RWPE1 (cell line): ENCODE data around the gene WWOX.

ENCODE experiments used
- CTCF ChIA-PET: fragments of 350-600 bp; sonication (Branson Sonifier 250); formaldehyde crosslinking; extraction: SDS; loops from one replicate; lab custom pipeline; 2021; lab: Yijun Ruan, JAX
- POLR2A ChIA-PET: fragments of 400-600 bp; formaldehyde crosslinking; extraction: SDS; loops from one replicate; lab custom pipeline; 2020; ENCODE audit warnings: antibody characterized with exemption; ENCODE audit not compliant: low non-redundant PET; lab: Yijun Ruan, JAX
- DNase-seq: peaks from one replicate; pipeline ENCODE4 v3.0.0; 2012; ENCODE audit warnings: low spot score
- H3K27ac ChIP-seq: fragments of 450-650 bp; 2 replicates; pipeline ENCODE4 v1.5.1; 2017
- TF ChIP-seq, protein P1 (sequence below): fragments of 450-650 bp; conservative IDR thresholded peaks from 2 replicates; pipeline ENCODE4 v1.5.1; 2017; ENCODE audit warnings: low read depth, mild to moderate bottlenecking

The WWOX gene

DNA sequence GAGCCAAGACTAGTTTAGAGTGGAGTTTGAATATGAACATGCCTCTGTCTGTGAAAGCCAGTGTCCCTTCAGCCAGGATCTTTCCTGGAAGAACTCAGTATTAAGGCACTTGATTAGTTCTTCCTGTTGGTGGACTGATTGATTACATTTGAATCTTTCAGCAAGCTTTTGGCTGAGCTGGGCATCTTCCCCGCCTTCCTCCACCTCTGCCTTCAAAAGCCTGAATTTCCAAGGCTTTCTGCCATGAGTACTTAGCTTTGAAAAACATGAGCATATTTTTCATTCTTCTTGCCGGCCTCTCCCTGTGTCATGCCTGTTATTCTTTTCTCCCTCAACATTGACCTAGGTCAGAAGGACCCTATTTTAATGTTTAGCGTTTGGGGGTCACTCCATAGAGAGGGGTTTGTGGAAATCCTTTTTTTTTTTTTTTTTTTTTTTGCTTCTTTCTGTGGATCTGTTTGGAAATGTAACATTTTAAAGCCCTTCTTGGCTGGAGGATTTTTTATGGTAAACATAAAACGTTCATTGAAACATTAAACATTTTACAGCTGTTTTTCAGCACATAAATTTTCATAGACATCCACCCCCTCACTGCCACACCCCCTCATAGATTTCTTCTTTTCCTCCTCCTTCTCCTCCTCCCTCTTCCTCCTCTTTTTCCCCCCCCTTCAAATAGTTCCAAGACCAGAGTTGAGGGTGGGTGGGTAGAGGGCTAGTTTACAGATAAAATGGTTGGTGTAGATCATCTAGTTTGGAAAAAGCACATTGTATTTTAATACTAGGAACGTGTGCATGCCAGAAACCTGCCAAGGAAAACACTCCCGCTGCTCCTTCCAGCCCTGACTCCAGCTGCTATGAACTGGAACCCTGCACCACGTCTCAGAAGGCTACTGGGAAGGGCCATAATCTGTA is 645.9 kb downstream of the WWOX start:
- ChIA-PET CTCF (interaction anchor here (0.7 kb wide), 1 partner anchor 12 kb away, joined by 3 read pairs; no protein-coding TSS in a partner anchor), POLR2A (no interaction called here)
- TF ChIP-seq, protein P1, sequence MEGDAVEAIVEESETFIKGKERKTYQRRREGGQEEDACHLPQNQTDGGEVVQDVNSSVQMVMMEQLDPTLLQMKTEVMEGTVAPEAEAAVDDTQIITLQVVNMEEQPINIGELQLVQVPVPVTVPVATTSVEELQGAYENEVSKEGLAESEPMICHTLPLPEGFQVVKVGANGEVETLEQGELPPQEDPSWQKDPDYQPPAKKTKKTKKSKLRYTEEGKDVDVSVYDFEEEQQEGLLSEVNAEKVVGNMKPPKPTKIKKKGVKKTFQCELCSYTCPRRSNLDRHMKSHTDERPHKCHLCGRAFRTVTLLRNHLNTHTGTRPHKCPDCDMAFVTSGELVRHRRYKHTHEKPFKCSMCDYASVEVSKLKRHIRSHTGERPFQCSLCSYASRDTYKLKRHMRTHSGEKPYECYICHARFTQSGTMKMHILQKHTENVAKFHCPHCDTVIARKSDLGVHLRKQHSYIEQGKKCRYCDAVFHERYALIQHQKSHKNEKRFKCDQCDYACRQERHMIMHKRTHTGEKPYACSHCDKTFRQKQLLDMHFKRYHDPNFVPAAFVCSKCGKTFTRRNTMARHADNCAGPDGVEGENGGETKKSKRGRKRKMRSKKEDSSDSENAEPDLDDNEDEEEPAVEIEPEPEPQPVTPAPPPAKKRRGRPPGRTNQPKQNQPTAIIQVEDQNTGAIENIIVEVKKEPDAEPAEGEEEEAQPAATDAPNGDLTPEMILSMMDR: no peak

DNA sequence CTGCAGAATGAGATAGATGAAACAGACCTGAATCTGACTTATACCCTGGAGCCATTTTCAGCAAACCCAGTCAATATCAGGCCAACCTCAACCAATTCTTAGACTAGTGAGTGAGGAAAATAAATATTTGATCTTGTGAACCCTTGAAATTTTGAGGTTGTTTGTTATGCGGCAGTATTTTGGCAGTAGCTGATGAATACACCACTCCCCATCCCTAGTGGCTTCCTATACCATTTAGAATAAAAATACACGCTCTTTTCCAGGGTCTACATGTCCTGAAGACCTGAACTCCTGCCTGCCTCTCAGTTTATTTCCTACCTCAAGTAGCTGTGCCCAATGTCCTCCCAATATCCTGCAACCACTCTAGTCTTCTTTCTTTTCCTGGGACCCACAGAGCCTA is 647.3 kb downstream of the WWOX start:
- DNase-seq: no peak
- no peak overlapping the region for H3K27ac ChIP-seq
- POLR2A ChIA-PET: no interaction called here
- CTCF ChIA-PET: interaction anchor here (0.6 kb wide), 1 partner anchor 882 kb away, joined by 3 read pairs; no protein-coding TSS in a partner anchor
- TF ChIP-seq, protein P1: no peak

More for the DNA sequence above, 645.9 kb downstream of the WWOX start:
- H3K27ac ChIP-seq: no peak overlapping the region
- DNase-seq: no peak

DNA sequence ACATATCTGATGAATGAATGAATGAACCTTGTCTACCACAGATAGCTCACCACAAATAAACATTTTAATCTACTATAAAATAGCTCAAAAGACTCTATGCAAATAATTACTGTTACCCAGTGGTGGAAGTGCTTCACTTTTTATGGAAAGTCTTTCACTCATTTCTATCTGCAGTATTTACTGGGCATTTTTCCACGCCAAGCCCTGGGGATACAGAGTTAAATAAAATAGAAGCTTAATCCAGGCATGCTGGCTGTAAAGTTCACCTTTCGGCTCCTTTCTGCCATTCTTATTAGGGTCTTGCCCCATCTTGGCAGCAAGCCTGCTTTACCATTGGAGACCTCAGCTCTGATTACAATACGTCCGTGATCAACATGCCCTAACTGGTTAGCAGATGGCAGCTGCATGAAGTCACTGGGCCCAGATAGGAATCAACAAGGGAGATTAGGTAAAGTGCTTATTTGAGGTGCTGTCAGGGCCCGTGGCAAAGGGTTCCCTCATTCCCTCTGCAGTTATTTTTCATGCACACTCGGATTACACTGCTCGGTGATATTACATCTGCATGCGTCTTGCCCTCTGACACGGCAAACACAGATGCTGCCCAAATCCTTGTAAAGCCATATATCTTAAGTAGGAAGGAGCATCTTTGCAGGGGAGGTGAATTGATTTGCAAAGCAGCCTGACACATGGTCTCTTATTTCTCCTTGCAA is 648.9 kb downstream of the WWOX start:
- CTCF ChIA-PET: interaction anchor here (0.5 to 0.6 kb wide), 3 partner anchors 245 to 538 kb away, joined by 3 to 5 read pairs (median 3); no protein-coding TSS in a partner anchor
- DNase-seq: peak; percentile 37
- POLR2A ChIA-PET: no interaction called here
- TF ChIP-seq, protein P1: no peak
- peak overlapping the region; percentile 50 for H3K27ac ChIP-seq

DNA sequence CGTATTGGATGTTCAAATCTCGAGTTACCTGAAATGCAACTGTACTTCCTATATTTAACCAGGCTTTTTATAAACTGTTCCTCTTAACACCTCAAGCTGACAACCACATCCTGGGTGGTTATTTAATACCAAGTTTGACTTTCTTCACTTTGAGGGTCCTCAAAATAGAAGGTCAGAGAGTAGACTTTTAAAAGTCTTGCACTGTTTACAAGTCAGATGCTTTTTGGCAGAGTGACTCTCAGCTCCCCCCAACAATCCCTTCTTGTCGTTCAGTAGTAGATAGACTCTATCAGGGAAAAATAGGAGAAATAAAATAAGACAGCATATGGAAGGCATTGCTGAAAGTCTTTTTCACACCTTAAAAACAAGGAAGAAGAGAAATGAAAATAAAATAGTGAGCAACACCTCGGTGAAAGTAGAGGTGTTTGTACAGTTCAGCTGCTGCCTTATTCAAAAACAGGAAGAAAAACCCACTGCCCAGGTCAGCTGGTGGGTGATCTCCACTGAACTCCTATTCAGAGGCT is 650.4 kb downstream of the WWOX start:
- TF ChIP-seq, protein P1: no peak
- ChIA-PET CTCF (no interaction called here), POLR2A (no interaction called here)
- H3K27ac ChIP-seq: no peak overlapping the region
- DNase-seq: no peak

DNA sequence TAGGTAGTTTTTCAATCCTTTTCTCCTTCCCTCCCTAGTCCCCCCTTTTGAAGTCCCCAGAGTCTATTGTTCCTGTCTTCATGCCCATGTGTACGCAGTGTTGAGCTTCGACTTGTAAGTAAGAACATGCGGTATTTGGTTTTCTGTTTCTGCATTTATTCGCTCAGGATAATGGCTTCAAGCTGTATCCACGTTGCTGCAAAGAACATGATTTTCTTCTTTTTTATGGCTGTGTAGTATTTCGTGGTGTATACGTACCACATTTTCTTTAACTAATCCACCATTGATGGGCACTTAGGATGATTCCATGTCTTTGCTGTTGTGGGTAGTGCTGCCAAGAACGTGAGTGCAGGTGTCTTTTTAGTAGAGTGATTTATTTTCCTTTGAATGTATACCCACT is 651.2 kb downstream of the WWOX start:
- no peak overlapping the region for H3K27ac ChIP-seq
- TF ChIP-seq, protein P1: no peak
- DNase-seq: no peak
- ChIA-PET CTCF (interaction anchor here (0.6 kb wide), 1 partner anchor 45 kb away, joined by 3 read pairs; no protein-coding TSS in a partner anchor), POLR2A (no interaction called here)

DNA sequence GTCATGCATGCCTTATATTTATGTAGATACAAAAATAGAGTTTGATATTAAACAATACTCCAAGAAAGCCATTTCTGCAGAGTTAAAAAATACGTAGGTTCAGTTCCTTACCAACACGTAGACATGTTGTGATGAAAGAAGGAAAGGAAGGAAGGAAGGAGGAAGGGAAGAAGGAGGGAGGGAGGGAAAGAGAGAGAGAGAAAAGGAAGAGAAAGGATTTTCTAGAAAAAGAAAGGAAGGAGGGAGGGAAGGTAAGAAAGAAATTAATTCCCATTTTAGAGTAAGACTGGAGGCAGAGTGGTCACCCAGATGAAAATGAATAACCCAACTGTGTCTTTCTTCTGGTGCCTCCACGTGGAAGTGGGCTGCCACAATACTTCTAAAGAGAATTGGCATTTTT is 652.1 kb downstream of the WWOX start:
- no peak for DNase-seq
- no peak overlapping the region for H3K27ac ChIP-seq
- ChIA-PET POLR2A (no interaction called here), CTCF (no interaction called here)
- TF ChIP-seq, protein P1: no peak
